Retinal pigment epithelial cell (primary cell): ENCODE results near the gene ADAM23.

Experiments
- DNase-seq: peaks from one replicate; pipeline ENCODE4 v3.0.0-alpha.2; 2010; ENCODE audit warnings: low read depth
- H3K4me3 ChIP-seq: 2 replicates; pipeline ENCODE4 v1.5.1; 2011; ENCODE audit warnings: mild to moderate bottlenecking, low read length, control low read depth, moderate library complexity
- CTCF ChIP-seq: conservative IDR thresholded peaks from 2 replicates; pipeline ENCODE4 v1.5.1; 2011; ENCODE audit warnings: low read depth, low read length, control low read depth, inconsistent platforms

ADAM23 gene

GRCh38 chr2:206520450-206520849 lies 77.1 kb downstream of the ADAM23 start:
- no peak for DNase-seq
- TF ChIP-seq CTCF, result no peak
- H3K4me3 ChIP-seq, result no peak overlapping the region

GRCh38 chr2:206521115-206521514 lies 77.8 kb downstream of the ADAM23 start:
- TF ChIP-seq CTCF, result no peak
- no peak for DNase-seq
- H3K4me3 ChIP-seq, result no peak overlapping the region

- DNase-seq, result no peak
- TF ChIP-seq CTCF, result no peak
Measured at GRCh38 chr2:206521612-206522011, 78.3 kb downstream of the ADAM23 start.

GRCh38 chr2:206526416-206526815 lies 83.1 kb downstream of the ADAM23 start:
- TF ChIP-seq CTCF, result no peak
- no peak overlapping the region for H3K4me3 ChIP-seq
- no peak for DNase-seq

More at GRCh38 chr2:206521612-206522011, 78.3 kb downstream of the ADAM23 start:
- no peak overlapping the region for H3K4me3 ChIP-seq

GRCh38 chr2:206527153-206527552 lies 83.8 kb downstream of the ADAM23 start:
- no peak for TF ChIP-seq CTCF
- DNase-seq, result no peak
- no peak overlapping the region for H3K4me3 ChIP-seq

- no peak for TF ChIP-seq CTCF
- H3K4me3 ChIP-seq, result no peak overlapping the region
- DNase-seq, result no peak
Measured at GRCh38 chr2:206530727-206531126, 87.4 kb downstream of the ADAM23 start.

GRCh38 chr2:206531996-206532543 lies 88.7 kb downstream of the ADAM23 start:
- TF ChIP-seq CTCF, result no peak
- no peak for DNase-seq

More at GRCh38 chr2:206531996-206532543, 88.7 kb downstream of the ADAM23 start:
- H3K4me3 ChIP-seq, result no peak overlapping the region
